T-helper 1 cell (primary cell): ENCODE results near the gene SLC25A13.
"Not testable (repeated sequence)": the region's sequence is repeated elsewhere in the genome, so short reads cannot be mapped to it uniquely, and the experiment has no call there.

Experiments
- DNase-seq, 5 donors: peaks; one replicate each; pipeline ENCODE4 v3.0.0-alpha.2; 2012 to 2020
- total RNA-seq, 4 donors: gene quantifications; one replicate each; lab custom pipeline; 2026; lab: John Stamatoyannopoulos, UW

The SLC25A13 gene
- total RNA-seq, result 9.7 to 14.0 (median 13.1) reads per million in 4 donors

- peak; percentile 37 to 72 (median 49) for DNase-seq
Observed at GRCh38 chr7:96321658-96322372, at the start of gene SLC25A13. Gene SLC25A13, minus strand, starts transcription at chr7:96322098. Its CDS starts 142 bp downstream, at chr7:96321956.

GRCh38 chr7:96365916-96366315, 44.0 kb upstream of the SLC25A13 start:
- not testable (repeated sequence) for DNase-seq

- DNase-seq, result no peak
Observed at GRCh38 chr7:96361116-96361857, 39.4 kb upstream of the SLC25A13 start.

- DNase-seq, result no peak
Observed at GRCh38 chr7:96359876-96360275, 38.0 kb upstream of the SLC25A13 start.

- DNase-seq, result not testable (repeated sequence)
Observed at GRCh38 chr7:96358236-96358971, 36.5 kb upstream of the SLC25A13 start.

- DNase-seq, result no peak
Observed at GRCh38 chr7:96355990-96356506, 34.1 kb upstream of the SLC25A13 start.

- no peak for DNase-seq
Observed at GRCh38 chr7:96354881-96355280, 33.0 kb upstream of the SLC25A13 start.

GRCh38 chr7:96349572-96349971, 27.7 kb upstream of the SLC25A13 start:
- DNase-seq, result no peak

- no peak for DNase-seq
Observed at GRCh38 chr7:96347471-96347870, 25.6 kb upstream of the SLC25A13 start.

- DNase-seq, result no peak
Observed at GRCh38 chr7:96346293-96346953, 24.5 kb upstream of the SLC25A13 start.

GRCh38 chr7:96344236-96344635, 22.3 kb upstream of the SLC25A13 start:
- DNase-seq, result no peak

GRCh38 chr7:96342049-96342448, 20.2 kb upstream of the SLC25A13 start:
- no peak for DNase-seq

- no peak for DNase-seq
Observed at GRCh38 chr7:96337519-96337918, 15.6 kb upstream of the SLC25A13 start.

- no peak for DNase-seq
Observed at GRCh38 chr7:96332325-96332724, 10.4 kb upstream of the SLC25A13 start.

- no peak for DNase-seq
Observed at GRCh38 chr7:96331775-96332174, 9.9 kb upstream of the SLC25A13 start.

- no peak for DNase-seq
Observed at GRCh38 chr7:96331233-96331632, 9.3 kb upstream of the SLC25A13 start.

- no peak for DNase-seq
Observed at GRCh38 chr7:96330193-96330592, 8.3 kb upstream of the SLC25A13 start.

- DNase-seq, result no peak
Observed at GRCh38 chr7:96329241-96329640, 7.3 kb upstream of the SLC25A13 start.

GRCh38 chr7:96328016-96328415, 6.1 kb upstream of the SLC25A13 start:
- no peak for DNase-seq

- DNase-seq, result no peak
Observed at GRCh38 chr7:96327429-96327828, 5.5 kb upstream of the SLC25A13 start.

- not testable (repeated sequence) for DNase-seq
Observed at GRCh38 chr7:96326752-96327151, 4.9 kb upstream of the SLC25A13 start.

- no peak for DNase-seq
Observed at GRCh38 chr7:96322847-96323461, 1.1 kb upstream of the SLC25A13 start.
